Liver (tissue), 9 donors: ENCODE data around the gene KNOP1. TPM values are rescaled to one million over a fixed set of nuclear protein-coding genes. Genes with fewer than 3 reads are reported as not detected.

Source experiments
- DNase-seq: peaks from one replicate; pipeline ENCODE4 v3.0.0-alpha.2; 2017; ENCODE audit warnings: low spot score
- H3K27ac ChIP-seq, 2 donors: one replicate each; pipeline ENCODE4 v1.7.0; 2013; ENCODE audit warnings: inconsistent platforms in 2 of 2, low read length in 2 of 2, control low read depth in 1 of 2, low read depth in 1 of 2, mild to moderate bottlenecking in 1 of 2
- H3K27me3 ChIP-seq, 4 donors: one replicate each; pipeline versions ENCODE4 v1.6.1 to v1.7.0; 2013; ENCODE audit warnings: low read length in 3 of 4, inconsistent platforms in 1 of 4, mild to moderate bottlenecking in 1 of 4, moderate library complexity in 1 of 4; ENCODE audit not compliant: control insufficient read depth in 4 of 4, insufficient read depth in 4 of 4
- H3K36me3 ChIP-seq, 4 donors: one replicate each; pipeline versions ENCODE4 v1.6.1 to v1.7.0; 2013; ENCODE audit warnings: low read length in 3 of 4, mild to moderate bottlenecking in 3 of 4, low read depth in 1 of 4, moderate library complexity in 1 of 4; ENCODE audit not compliant: control insufficient read depth in 4 of 4, insufficient read depth in 3 of 4
- H3K4me1 ChIP-seq, 4 donors: one replicate each; pipeline versions ENCODE4 v1.6.1 to v1.7.0; 2013; ENCODE audit warnings: low read length in 3 of 4, mild to moderate bottlenecking in 3 of 4, moderate library complexity in 1 of 4; ENCODE audit not compliant: control insufficient read depth in 4 of 4, insufficient read depth in 4 of 4
- H3K4me3 ChIP-seq, 3 donors: one replicate each; pipeline versions ENCODE4 v1.6.1 to v1.7.0; 2013; ENCODE audit warnings: low read length in 3 of 3, control low read depth in 1 of 3, low read depth in 1 of 3, mild to moderate bottlenecking in 1 of 3
- H3K9ac ChIP-seq, 2 donors: one replicate each; pipeline ENCODE4 v1.7.0; 2013; ENCODE audit warnings: low read length in 2 of 2, mild to moderate bottlenecking in 2 of 2, moderate library complexity in 2 of 2, control low read depth in 1 of 2, low read depth in 1 of 2
- H3K9me3 ChIP-seq, 4 donors: one replicate each; pipeline versions ENCODE4 v1.6.1 to v1.7.0; 2013; ENCODE audit warnings: low read length in 3 of 4; ENCODE audit not compliant: control insufficient read depth in 4 of 4
- ATF3 ChIP-seq: IDR thresholded peaks from 2 replicates; pipeline ENCODE4 v1.6.1; 2016; ENCODE audit warnings: antibody characterized with exemption
- CTCF ChIP-seq: fragments of 150-350 bp; IDR thresholded peaks from 2 replicates; pipeline ENCODE4 v1.5.1; 2017; ENCODE audit warnings: improper control_type of control experiment, low read depth, low read length; ENCODE audit not compliant: missing input control
- EGR1 ChIP-seq, 2 donors: IDR thresholded peaks; 2 replicates each; pipeline ENCODE4 v1.6.1; 2016 to 2018; ENCODE audit warnings: antibody characterized with exemption in 2 of 2, low read depth in 2 of 2
- FOXA1 ChIP-seq: IDR thresholded peaks from 2 replicates; pipeline ENCODE4 v1.6.1; 2016; ENCODE audit warnings: antibody characterized with exemption
- FOXA2 ChIP-seq: IDR thresholded peaks from 2 replicates; pipeline ENCODE4 v1.6.1; 2016; ENCODE audit warnings: antibody characterized with exemption
- GABPA ChIP-seq, 2 donors: IDR thresholded peaks in 1 of 2; conservative IDR thresholded peaks in 1 of 2; 2 replicates each; pipeline ENCODE4 v1.6.1; 2016; ENCODE audit warnings: antibody characterized with exemption in 2 of 2, mild to moderate bottlenecking in 1 of 2, moderate library complexity in 1 of 2
- HNF4A ChIP-seq, 2 donors: conservative IDR thresholded peaks; 2 replicates each; pipeline ENCODE4 v1.6.1; 2016; ENCODE audit warnings: antibody characterized with exemption in 2 of 2, mild to moderate bottlenecking in 2 of 2
- HNF4G ChIP-seq: IDR thresholded peaks from 2 replicates; pipeline ENCODE4 v1.6.1; 2016; ENCODE audit warnings: antibody characterized with exemption
- JUND ChIP-seq, 2 donors: IDR thresholded peaks; 2 replicates each; pipeline ENCODE4 v1.6.1; 2016; ENCODE audit warnings: antibody characterized with exemption in 2 of 2
- MAX ChIP-seq: IDR thresholded peaks from 2 replicates; pipeline ENCODE4 v1.6.1; 2016; ENCODE audit warnings: antibody characterized with exemption
- NR2F2 ChIP-seq: IDR thresholded peaks from 2 replicates; pipeline ENCODE4 v1.6.1; 2016; ENCODE audit warnings: antibody characterized with exemption
- RAD21 ChIP-seq, 2 donors: IDR thresholded peaks; 2 replicates each; pipeline ENCODE4 v1.6.1; 2016; ENCODE audit warnings: antibody characterized with exemption in 2 of 2, mild to moderate bottlenecking in 2 of 2
- REST ChIP-seq: IDR thresholded peaks from 2 replicates; pipeline ENCODE4 v1.6.1; 2016; ENCODE audit warnings: antibody characterized with exemption, mild to moderate bottlenecking
- RXRA ChIP-seq, 2 donors: IDR thresholded peaks; 2 replicates each; pipeline ENCODE4 v1.6.1; 2017 to 2018; ENCODE audit warnings: antibody characterized with exemption in 2 of 2, mild to moderate bottlenecking in 1 of 2
- SP1 ChIP-seq: IDR thresholded peaks from 2 replicates; pipeline ENCODE4 v1.6.1; 2018; ENCODE audit warnings: antibody characterized with exemption, mild to moderate bottlenecking
- YY1 ChIP-seq: IDR thresholded peaks from 2 replicates; pipeline ENCODE4 v1.6.1; 2016; ENCODE audit warnings: antibody characterized with exemption, mild to moderate bottlenecking
- ZBTB33 ChIP-seq: IDR thresholded peaks from 2 replicates; pipeline ENCODE4 v1.6.1; 2016; ENCODE audit warnings: antibody characterized with exemption
- WGBS: extraction: QIAGEN DNeasy Blood & Tissue Kit; methylation state at CpG from one replicate; pipeline ENCODE4 v1.1.7; 2013; 5-methylcytosine and 5-hydroxymethylcytosine counted together
- polyA plus RNA-seq, 2 donors: library from polyadenylated mRNA; stranded (reverse) in 1 of 2; unstranded in 1 of 2; fragments of 200-250 nt in 1 of 2; fragments of >200 nt in 1 of 2; fragmentation: Nextera tagmentation in 1 of 2; extraction: Ambion mirVana in 1 of 2; gene quantifications; one replicate each; pipeline versions ENCODE4 v1.2.1 to v1.2.3, GENCODE V29; 2013 to 2015
- total RNA-seq, 2 donors: library from RNA; depleted of rRNA; stranded (reverse); fragments of >200 nt; gene quantifications; one replicate each; pipeline ENCODE4 v1.2.3, GENCODE V29; 2014
- donor health status: healthy.
- donor health status: healthy.
- donor health status: healthy.
- donor health status: healthy.
- donor health status: healthy.

KNOP1 gene
- total and polyA plus RNA-seq, 4 donors: 4.1 to 6.7 (median 5.7) TPM

- Histone ChIP-seq H3K27me3 (no peaks in the 10 kb centered on the region), H3K36me3 (no peaks in the 10 kb centered on the region), H3K4me3 (no peak overlapping the region), H3K4me1 (peaks cover 2 to 12% (median 5%) of the 10 kb centered on the region in 4 donors), H3K9me3 (no peaks in the 10 kb centered on the region), H3K9ac (no peak overlapping the region), H3K27ac (no peak overlapping the region)
- TF ChIP-seq RAD21 (IDR thresholded peaks at IDR 0.05): no peak
- no peak for TF ChIP-seq RXRA (IDR thresholded peaks at IDR 0.05)
- no peak for TF ChIP-seq YY1
- no peak for TF ChIP-seq HNF4A (conservative IDR thresholded peaks at IDR 0.05)
- no peak for TF ChIP-seq REST
- TF ChIP-seq ZBTB33: no peak
- TF ChIP-seq SP1: no peak
- TF ChIP-seq FOXA1: no peak
- TF ChIP-seq MAX: no peak
- TF ChIP-seq ATF3: no peak
- DNase-seq: no peak
These were observed 25.8 kb upstream of the KNOP1 start for GRCh38 chr16:19743816-19744159.

GRCh38 chr16:19741354-19741753, 23.3 kb upstream of the KNOP1 start:
- Histone ChIP-seq H3K27ac (no peak overlapping the region), H3K36me3 (no peaks in the 10 kb centered on the region), H3K27me3 (no peaks in the 10 kb centered on the region), H3K9me3 (no peaks in the 10 kb centered on the region), H3K4me1 (peaks cover 2 to 12% (median 5%) of the 10 kb centered on the region in 4 donors), H3K9ac (no peak overlapping the region), H3K4me3 (no peak overlapping the region)
- no peak for DNase-seq
- 100% methylated on average over 1 of the region's 1 CpG for WGBS
- TF ChIP-seq GABPA (IDR thresholded peaks at IDR 0.05 in 1 of 2, conservative IDR thresholded peaks at IDR 0.05 in 1 of 2): no peak
- no peak for TF ChIP-seq HNF4G
- no peak for TF ChIP-seq RAD21 (IDR thresholded peaks at IDR 0.05)
- no peak for TF ChIP-seq JUND (IDR thresholded peaks at IDR 0.05)
- TF ChIP-seq ATF3: no peak
- TF ChIP-seq NR2F2: no peak
- no peak for TF ChIP-seq CTCF
- no peak for TF ChIP-seq FOXA1
- no peak for TF ChIP-seq EGR1 (IDR thresholded peaks at IDR 0.05; ENCODE audit: low read depth in 2 of 2)
- no peak for TF ChIP-seq FOXA2
- no peak for TF ChIP-seq REST
- TF ChIP-seq MAX: no peak
